ENCODE results near the gene CSGALNACT2. TPM values are rescaled to one million over a fixed set of nuclear protein-coding genes. Genes with fewer than 3 reads are reported as not detected.

CSGALNACT2 gene
- total and polyA plus RNA-seq, 10 of the 15 experiments (the other 5 are each of a cell fraction or from before 2014, with no cell fraction given): 2.5 to 12.6 (median 8.7) TPM

DNA sequence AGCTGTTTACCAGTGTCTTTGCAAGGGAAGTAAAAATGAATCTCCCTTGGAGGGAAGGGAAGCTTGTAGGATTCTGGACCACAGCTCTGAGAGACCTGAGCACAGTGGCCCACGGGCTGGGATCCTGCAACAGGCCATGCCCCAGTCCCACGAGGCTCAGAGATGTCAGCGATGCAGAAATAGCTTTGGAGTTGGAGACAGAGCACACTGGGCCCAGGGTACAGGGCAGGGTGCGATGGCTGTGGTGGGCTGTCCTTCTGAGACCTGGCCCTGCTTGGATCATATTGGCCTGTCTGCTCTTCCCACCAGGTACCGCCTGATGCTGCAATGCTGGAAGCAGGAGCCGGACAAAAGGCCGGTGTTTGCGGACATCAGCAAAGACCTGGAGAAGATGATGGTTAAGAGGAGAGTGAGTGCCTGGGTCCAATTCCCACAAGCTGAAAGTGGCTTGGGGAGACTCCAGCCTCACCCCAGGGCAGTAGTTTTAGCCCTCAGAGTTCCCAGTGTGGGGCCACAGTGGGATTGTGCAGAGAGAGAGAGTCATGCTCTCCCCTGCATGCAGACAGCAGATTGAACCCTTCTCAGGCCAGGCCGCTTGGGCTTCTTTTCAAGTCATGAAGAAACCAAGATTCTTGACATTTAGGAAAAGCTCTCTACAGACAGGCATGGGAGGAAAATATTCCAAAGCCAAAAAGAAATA is 13.5 kb upstream of the CSGALNACT2 start:
- SMC1A ChIA-PET (ENCODE audit: uncharacterized antibody, unreplicated experiment): no interaction called here
- no peak for FAIRE-seq

More for the DNA sequence above, 13.5 kb upstream of the CSGALNACT2 start:
- ChIA-PET CTCF (no interaction called here), POLR2A (no interaction called here), RAD21 (ENCODE audit: unreplicated experiment) (no interaction called here)
- Histone ChIP-seq H3K9me3 (replicated peaks; ENCODE audit: control insufficient read depth, insufficient read depth, low read length) (no peaks in the 10 kb centered on the region), H3K4me2 (ENCODE audit: control insufficient read depth, insufficient read depth) (no peak overlapping the region), H3K4me3 (no peak overlapping the region), H3K36me3 (ENCODE audit: control insufficient read depth in 2 of 2, insufficient read depth in 2 of 2, low read length in 1 of 2) (no peaks in the 10 kb centered on the region), H3K27ac (ENCODE audit: control insufficient read depth, insufficient read depth) (no peak overlapping the region), H4K20me1 (ENCODE audit: control insufficient read depth, insufficient read depth) (no peaks in the 10 kb centered on the region), H3K9ac (ENCODE audit: control insufficient read depth, insufficient read depth, low read length) (no peak overlapping the region), H3K79me2 (ENCODE audit: control insufficient read depth, insufficient read depth, low read length) (no peaks in the 10 kb centered on the region), H2AFZ (ENCODE audit: control insufficient read depth, low read depth, low read length) (no peak overlapping the region), H3K27me3 (replicated peaks in 1 of 2; ENCODE audit: control insufficient read depth in 2 of 2, insufficient read depth in 2 of 2, low read length in 1 of 2) (no peaks in the 10 kb centered on the region), H3K4me1 (ENCODE audit: control insufficient read depth, insufficient read depth, low read length) (peaks cover 39% of the 10 kb centered on the region)
- no peak for ATAC-seq
- no TSS peak for BruUV-seq (replicated peaks)
- no peak for DNase-seq (ENCODE audit: low read depth, low spot score)
- in situ Hi-C loops (cut with MboI) (loop anchor here (25.0 kb wide), 4 partner anchors 112 to 937 kb away; partner anchors contain the start of genes HNRNPF and ZNF33B), intact Hi-C loops (cut with micrococcal nuclease; ENCODE audit: unreplicated experiment) (no loop called here)
- TF ChIP-seq CHD2 (IDR thresholded peaks at IDR 0.05; ENCODE audit: borderline replicate concordance, low read depth, low read length): no peak
- TF ChIP-seq IRF5 (IDR thresholded peaks at IDR 0.05; ENCODE audit: borderline replicate concordance): no peak
- TF ChIP-seq SREBF2 (IDR thresholded peaks at IDR 0.05; ENCODE audit: low read length): no peak
- no peak for TF ChIP-seq TAF1 (IDR thresholded peaks at IDR 0.05; ENCODE audit: borderline replicate concordance, low read depth, low read length)
- no peak for TF ChIP-seq TBL1XR1 (IDR thresholded peaks at IDR 0.05; ENCODE audit: low read depth, low read length)
- no peak for TF ChIP-seq FOXM1 (IDR thresholded peaks at IDR 0.05; ENCODE audit: low read depth, low read length)
- TF ChIP-seq RAD21 (IDR thresholded peaks at IDR 0.05; ENCODE audit: insufficient read depth, low read depth, low read length): no peak
- no peak for TF ChIP-seq SIN3A (IDR thresholded peaks at IDR 0.05; ENCODE audit: low read depth, low read length)
- no peak for TF ChIP-seq KAT2A (conservative IDR thresholded peaks at IDR 0.05; ENCODE audit: control insufficient read depth, low read depth, low read length)
- no peak for TF ChIP-seq NR2C1 (IDR thresholded peaks at IDR 0.05)
- TF ChIP-seq, protein P1, sequence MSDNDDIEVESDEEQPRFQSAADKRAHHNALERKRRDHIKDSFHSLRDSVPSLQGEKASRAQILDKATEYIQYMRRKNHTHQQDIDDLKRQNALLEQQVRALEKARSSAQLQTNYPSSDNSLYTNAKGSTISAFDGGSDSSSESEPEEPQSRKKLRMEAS (IDR thresholded peaks at IDR 0.05; ENCODE audit: low read depth, low read length): no peak
- no peak for TF ChIP-seq MTA2 (IDR thresholded peaks at IDR 0.05; ENCODE audit: low read depth)
- no peak for TF ChIP-seq SREBF1 (IDR thresholded peaks at IDR 0.05; ENCODE audit: low read length)
- no peak for TF ChIP-seq FOS (IDR thresholded peaks at IDR 0.05; ENCODE audit: borderline replicate concordance, extremely low read depth, insufficient read length)
- TF ChIP-seq, protein P2, sequence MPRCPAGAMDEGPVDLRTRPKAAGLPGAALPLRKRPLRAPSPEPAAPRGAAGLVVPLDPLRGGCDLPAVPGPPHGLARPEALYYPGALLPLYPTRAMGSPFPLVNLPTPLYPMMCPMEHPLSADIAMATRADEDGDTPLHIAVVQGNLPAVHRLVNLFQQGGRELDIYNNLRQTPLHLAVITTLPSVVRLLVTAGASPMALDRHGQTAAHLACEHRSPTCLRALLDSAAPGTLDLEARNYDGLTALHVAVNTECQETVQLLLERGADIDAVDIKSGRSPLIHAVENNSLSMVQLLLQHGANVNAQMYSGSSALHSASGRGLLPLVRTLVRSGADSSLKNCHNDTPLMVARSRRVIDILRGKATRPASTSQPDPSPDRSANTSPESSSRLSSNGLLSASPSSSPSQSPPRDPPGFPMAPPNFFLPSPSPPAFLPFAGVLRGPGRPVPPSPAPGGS (IDR thresholded peaks at IDR 0.05; ENCODE audit: borderline replicate concordance, insufficient read depth, low read depth, low read length, poor library complexity, severe bottlenecking): no peak
- TF ChIP-seq NR2C2 (IDR thresholded peaks at IDR 0.05; ENCODE audit: borderline replicate concordance, control insufficient read depth, insufficient read length, low read depth): no peak
- TF ChIP-seq ASH2L (IDR thresholded peaks at IDR 0.05; ENCODE audit: borderline replicate concordance, low read depth): no peak
- no peak for TF ChIP-seq PAX8 (IDR thresholded peaks at IDR 0.05)
- TF ChIP-seq SMAD5 (IDR thresholded peaks at IDR 0.05; ENCODE audit: low read depth): no peak
- TF ChIP-seq ATF3 (IDR thresholded peaks at IDR 0.05; ENCODE audit: borderline replicate concordance, extremely low read depth, low read depth, low read length): no peak
- WGBS (ENCODE audit: insufficient coverage, insufficient replicate concordance, low lambda C conversion rate, missing lambda C conversion rate): 59% methylated on average over 9 of the region's 9 CpGs
